ENCODE results near the gene ABCC1.

DNA sequence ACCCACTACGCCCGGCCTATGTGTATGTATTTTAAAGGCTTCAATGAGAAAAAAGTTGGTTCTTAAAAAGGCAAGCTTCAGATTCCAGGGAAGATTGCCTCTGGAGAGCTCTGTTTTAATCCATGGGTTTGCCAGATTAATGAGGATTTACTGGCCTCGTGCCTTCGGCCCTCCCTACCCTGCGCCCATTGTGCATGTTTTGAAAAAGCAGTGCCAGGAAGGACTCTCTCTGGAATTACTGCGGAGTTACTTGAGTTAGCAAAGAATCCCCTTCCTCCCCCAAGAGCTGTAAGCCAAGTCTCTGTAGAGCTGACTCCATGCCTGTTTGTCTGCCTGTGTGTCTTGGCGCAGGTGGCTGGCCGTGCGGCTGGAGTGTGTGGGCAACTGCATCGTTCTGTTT, 175.0 kb downstream of the ABCC1 start:
- TF ChIP-seq EZH2 (IDR thresholded peaks at IDR 0.05; ENCODE audit: low read length) (no peak), CTCF (optimal IDR thresholded peaks at IDR 0.05 in 1 of 3, IDR thresholded peaks at IDR 0.05 in 1 of 3, conservative IDR thresholded peaks at IDR 0.05 in 1 of 3; ENCODE audit: extremely low read depth in 1 of 3, insufficient read depth in 2 of 3, low read length in 3 of 3) (no peak)
